ENCODE measurements around the gene SERPINE2. TPM values are rescaled to one million over a fixed set of nuclear protein-coding genes. Genes with fewer than 3 reads are reported as not detected.

SERPINE2 gene
- total and polyA plus RNA-seq, 4 donors = 4.2 to 61.4 (median 11.7) TPM

DNA sequence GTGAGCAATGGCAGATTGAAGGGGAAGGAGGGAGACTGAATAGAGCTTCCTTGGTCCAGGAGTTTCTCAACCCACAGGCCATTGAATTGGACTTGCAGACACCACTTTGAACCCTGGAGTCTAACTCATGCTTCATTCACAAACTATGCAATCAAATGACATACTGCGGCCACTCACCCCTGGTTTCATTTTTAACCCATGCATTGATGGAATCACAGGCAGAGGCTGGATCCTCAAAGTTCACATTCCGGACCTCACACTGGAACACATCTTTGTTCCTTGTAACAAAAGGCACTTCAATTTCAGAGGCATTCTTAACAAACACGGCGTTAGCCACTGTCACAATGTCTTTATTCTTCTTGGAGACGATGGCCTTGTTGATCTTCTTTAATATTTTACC, 41.1 kb downstream of the SERPINE2 start:
- Histone ChIP-seq H3K4me1 (ENCODE audit: control insufficient read depth in 5 of 5, insufficient read depth in 5 of 5, low read length in 5 of 5) (peaks cover 0 to 28% (median 0%) of the 10 kb centered on the region in 5 donors), H3K36me3 (ENCODE audit: control insufficient read depth in 4 of 4, insufficient read depth in 4 of 4, low read length in 4 of 4) (peaks cover 0 to 7% (median 2%) of the 10 kb centered on the region in 4 donors), H3K4me3 (no peak overlapping the region), H3K9me3 (ENCODE audit: control insufficient read depth in 4 of 4, insufficient read depth in 3 of 4, low read length in 3 of 4) (no peaks in the 10 kb centered on the region), H3K9ac (ENCODE audit: insufficient read depth in 1 of 2, low read length in 2 of 2) (no peak overlapping the region), H3K27me3 (ENCODE audit: control insufficient read depth in 3 of 3, insufficient read depth in 3 of 3, low read length in 2 of 3) (no peaks in the 10 kb centered on the region), H3K27ac (ENCODE audit: low read depth in 1 of 2, low read length in 1 of 2) (no peak overlapping the region)
- WGBS, 2 donors = 75 to 91% methylated on average over 5 of the region's 5 CpGs
- ATAC-seq (ENCODE audit: insufficient read depth, low FRiP score) = no peak
- TF ChIP-seq, protein P1, sequence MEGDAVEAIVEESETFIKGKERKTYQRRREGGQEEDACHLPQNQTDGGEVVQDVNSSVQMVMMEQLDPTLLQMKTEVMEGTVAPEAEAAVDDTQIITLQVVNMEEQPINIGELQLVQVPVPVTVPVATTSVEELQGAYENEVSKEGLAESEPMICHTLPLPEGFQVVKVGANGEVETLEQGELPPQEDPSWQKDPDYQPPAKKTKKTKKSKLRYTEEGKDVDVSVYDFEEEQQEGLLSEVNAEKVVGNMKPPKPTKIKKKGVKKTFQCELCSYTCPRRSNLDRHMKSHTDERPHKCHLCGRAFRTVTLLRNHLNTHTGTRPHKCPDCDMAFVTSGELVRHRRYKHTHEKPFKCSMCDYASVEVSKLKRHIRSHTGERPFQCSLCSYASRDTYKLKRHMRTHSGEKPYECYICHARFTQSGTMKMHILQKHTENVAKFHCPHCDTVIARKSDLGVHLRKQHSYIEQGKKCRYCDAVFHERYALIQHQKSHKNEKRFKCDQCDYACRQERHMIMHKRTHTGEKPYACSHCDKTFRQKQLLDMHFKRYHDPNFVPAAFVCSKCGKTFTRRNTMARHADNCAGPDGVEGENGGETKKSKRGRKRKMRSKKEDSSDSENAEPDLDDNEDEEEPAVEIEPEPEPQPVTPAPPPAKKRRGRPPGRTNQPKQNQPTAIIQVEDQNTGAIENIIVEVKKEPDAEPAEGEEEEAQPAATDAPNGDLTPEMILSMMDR (IDR thresholded peaks at IDR 0.05; ENCODE audit: control extremely low read depth, extremely low read depth) = no peak
- no peak for DNase-seq

DNA sequence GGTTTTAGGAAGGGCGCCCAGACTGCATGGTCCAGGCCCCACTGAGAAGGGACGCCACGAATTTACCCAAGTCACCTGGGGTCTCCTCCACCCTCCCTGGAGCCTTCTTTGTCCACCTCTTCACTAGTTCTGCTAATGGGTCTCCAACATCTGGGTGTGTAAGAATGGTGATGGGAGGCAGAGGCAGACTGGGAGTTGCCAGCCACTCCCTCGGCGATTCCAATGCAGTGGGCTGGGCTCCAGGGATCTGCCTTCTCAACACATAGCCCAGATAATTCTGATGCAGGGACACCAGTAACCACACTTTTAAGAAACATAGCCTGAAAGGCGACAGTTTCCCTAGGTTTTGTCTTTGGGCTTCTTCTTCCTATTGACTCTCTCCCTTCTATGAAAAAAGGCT, 42.7 kb downstream of the SERPINE2 start:
- no peak for ATAC-seq (ENCODE audit: insufficient read depth, low FRiP score)
- Histone ChIP-seq H3K36me3 (ENCODE audit: control insufficient read depth in 4 of 4, insufficient read depth in 4 of 4, low read length in 4 of 4) (peaks cover 0 to 5% (median 1%) of the 10 kb centered on the region in 4 donors), H3K4me1 (ENCODE audit: control insufficient read depth in 5 of 5, insufficient read depth in 5 of 5, low read length in 5 of 5) (peaks cover 0 to 28% (median 0%) of the 10 kb centered on the region in 5 donors), H3K27me3 (ENCODE audit: control insufficient read depth in 3 of 3, insufficient read depth in 3 of 3, low read length in 2 of 3) (no peaks in the 10 kb centered on the region), H3K9ac (ENCODE audit: insufficient read depth in 1 of 2, low read length in 2 of 2) (no peak overlapping the region), H3K4me3 (no peak overlapping the region), H3K27ac (ENCODE audit: low read depth in 1 of 2, low read length in 1 of 2) (no peak overlapping the region), H3K9me3 (ENCODE audit: control insufficient read depth in 4 of 4, insufficient read depth in 3 of 4, low read length in 3 of 4) (no peaks in the 10 kb centered on the region)
- no peak for DNase-seq
- 87 to 88% methylated on average over 6 of the region's 6 CpGs for WGBS, 2 donors
- TF ChIP-seq, protein P1 (IDR thresholded peaks at IDR 0.05; ENCODE audit: control extremely low read depth, extremely low read depth) = no peak

DNA sequence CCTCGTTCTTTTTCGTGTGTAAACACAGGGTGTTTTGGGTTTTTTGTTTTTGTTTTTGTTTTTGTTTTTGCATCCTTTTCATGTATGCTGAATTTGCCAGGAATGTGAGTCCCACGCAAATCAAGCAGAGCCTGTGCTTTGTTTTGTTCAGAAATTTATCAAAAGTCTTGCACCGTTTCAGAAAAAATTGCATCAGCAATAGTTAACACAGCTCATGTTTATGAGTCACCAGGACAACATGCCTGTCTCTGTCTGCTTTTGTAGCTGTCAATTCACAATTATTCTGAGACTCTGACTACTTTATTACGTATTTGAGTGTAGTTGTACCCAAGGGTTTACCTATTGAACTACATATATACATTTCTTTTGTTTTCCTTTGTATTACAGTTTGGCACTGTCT, 43.5 kb downstream of the SERPINE2 start:
- H3K9me3 ChIP-seq (ENCODE audit: control insufficient read depth in 4 of 4, insufficient read depth in 3 of 4, low read length in 3 of 4) = no peaks in the 10 kb centered on the region
- no peak overlapping the region for H3K27ac ChIP-seq (ENCODE audit: low read depth in 1 of 2, low read length in 1 of 2)
- H3K36me3 ChIP-seq (ENCODE audit: control insufficient read depth in 4 of 4, insufficient read depth in 4 of 4, low read length in 4 of 4) = peaks cover 0 to 2% (median 0%) of the 10 kb centered on the region in 4 donors
- peaks cover 0 to 28% (median 0%) of the 10 kb centered on the region in 5 donors for H3K4me1 ChIP-seq (ENCODE audit: control insufficient read depth in 5 of 5, insufficient read depth in 5 of 5, low read length in 5 of 5)
- H3K27me3 ChIP-seq (ENCODE audit: control insufficient read depth in 3 of 3, insufficient read depth in 3 of 3, low read length in 2 of 3) = no peaks in the 10 kb centered on the region
- whole genome bisulfite sequencing, 2 donors = 72 to 87% methylated on average over 5 of the region's 5 CpGs
- DNase-seq = no peak
- H3K9ac ChIP-seq (ENCODE audit: insufficient read depth in 1 of 2, low read length in 2 of 2) = no peak overlapping the region
- ATAC-seq (ENCODE audit: insufficient read depth, low FRiP score) = no peak
- H3K4me3 ChIP-seq = no peak overlapping the region
- TF ChIP-seq, protein P1 (IDR thresholded peaks at IDR 0.05; ENCODE audit: control extremely low read depth, extremely low read depth) = no peak

DNA sequence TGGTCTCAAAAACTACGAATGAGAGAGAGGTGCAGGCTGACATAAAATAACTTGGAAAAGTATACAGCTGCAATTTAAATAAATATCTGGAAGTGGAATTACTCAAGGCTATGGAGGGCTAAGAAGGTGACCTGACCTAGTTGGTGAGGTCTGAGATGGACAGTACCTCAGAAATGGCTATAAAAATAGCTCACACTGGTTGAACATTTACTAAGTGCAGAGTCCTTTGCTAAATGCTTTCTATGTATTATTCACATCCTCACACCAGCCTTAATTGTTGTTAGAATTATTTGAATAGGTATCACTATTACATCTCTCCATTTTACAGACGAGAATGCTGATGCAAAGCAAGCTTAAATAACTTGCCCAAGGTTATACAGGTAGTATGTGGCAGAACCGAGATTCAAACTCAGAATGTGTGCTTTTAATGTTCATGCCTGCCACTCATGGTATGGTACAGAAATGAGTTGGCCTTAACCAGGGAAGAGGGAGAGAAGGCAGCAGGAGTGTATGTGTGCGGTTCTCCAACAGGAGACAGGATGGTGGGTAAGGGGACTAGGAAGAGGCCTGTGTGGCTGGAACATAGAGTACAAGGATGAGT, 44.4 kb downstream of the SERPINE2 start:
- Histone ChIP-seq H3K27ac (ENCODE audit: low read depth in 1 of 2, low read length in 1 of 2) (no peak overlapping the region), H3K9me3 (ENCODE audit: control insufficient read depth in 4 of 4, insufficient read depth in 3 of 4, low read length in 3 of 4) (no peaks in the 10 kb centered on the region), H3K4me3 (no peak overlapping the region), H3K4me1 (ENCODE audit: control insufficient read depth in 5 of 5, insufficient read depth in 5 of 5, low read length in 5 of 5) (peaks cover 0 to 23% (median 0%) of the 10 kb centered on the region in 5 donors), H3K36me3 (ENCODE audit: control insufficient read depth in 4 of 4, insufficient read depth in 4 of 4, low read length in 4 of 4) (peaks cover 0 to 3% (median under 1%) of the 10 kb centered on the region in 4 donors), H3K27me3 (ENCODE audit: control insufficient read depth in 3 of 3, insufficient read depth in 3 of 3, low read length in 2 of 3) (no peaks in the 10 kb centered on the region), H3K9ac (ENCODE audit: insufficient read depth in 1 of 2, low read length in 2 of 2) (no peak overlapping the region)
- TF ChIP-seq, protein P1 (IDR thresholded peaks at IDR 0.05; ENCODE audit: control extremely low read depth, extremely low read depth) = no peak
- 87 to 94% methylated on average over 4 of the region's 4 CpGs for WGBS, 2 donors
- ATAC-seq (ENCODE audit: insufficient read depth, low FRiP score) (no peak), DNase-seq (no peak)

All from lung (tissue), 12 donors.